Osteoblast (primary cell): Measurements from ENCODE around the gene RAB8A. TPM values are rescaled to one million over a fixed set of nuclear protein-coding genes. Genes with fewer than 3 reads are reported as not detected.

ENCODE experiments used
- DNase-seq: peaks from one replicate; pipeline ENCODE4 v3.0.0; 2011; ENCODE audit warnings: low spot score, mixed read lengths; ENCODE audit not compliant: insufficient read length; ENCODE audit errors: missing footprints
- H2AFZ ChIP-seq: 2 replicates; pipeline ENCODE4 v1.6.0; 2011; ENCODE audit warnings: mild to moderate bottlenecking, low read length
- H3K27ac ChIP-seq: 2 replicates; pipeline ENCODE4 v1.5.1; 2011; ENCODE audit warnings: mild to moderate bottlenecking, low read depth, low read length, moderate library complexity
- H3K27me3 ChIP-seq: 2 replicates; pipeline ENCODE4 v1.6.0; 2012; ENCODE audit warnings: mild to moderate bottlenecking, control low read depth, inconsistent platforms, low read length, moderate library complexity; ENCODE audit not compliant: insufficient read depth
- H3K36me3 ChIP-seq: 2 replicates; pipeline ENCODE4 v1.5.1; 2011; ENCODE audit warnings: mild to moderate bottlenecking, low read length, control low read depth, moderate library complexity; ENCODE audit not compliant: insufficient read depth
- H3K4me1 ChIP-seq: 2 replicates; pipeline ENCODE4 v1.5.1; 2011; ENCODE audit warnings: mild to moderate bottlenecking, low read length, control low read depth, moderate library complexity; ENCODE audit not compliant: insufficient read depth
- H3K4me2 ChIP-seq: 2 replicates; pipeline ENCODE4 v1.6.0; 2011; ENCODE audit warnings: mild to moderate bottlenecking, low read length; ENCODE audit not compliant: insufficient read depth
- H3K4me3 ChIP-seq: fragments of 200-600 bp; sonication (generic); 3 replicates; pipeline ENCODE4 v1.5.1; 2012; ENCODE audit warnings: mild to moderate bottlenecking, low read length, inconsistent platforms; ENCODE audit not compliant: insufficient read depth
- H3K79me2 ChIP-seq: 2 replicates; pipeline ENCODE4 v1.6.0; 2012; ENCODE audit warnings: mild to moderate bottlenecking, low read length, control low read depth, inconsistent platforms; ENCODE audit not compliant: insufficient read depth
- H3K9me3 ChIP-seq: 2 replicates; pipeline ENCODE4 v1.5.1; 2011; ENCODE audit warnings: low read depth, low read length, control low read depth
- H4K20me1 ChIP-seq: 2 replicates; pipeline ENCODE4 v1.6.0; 2012; ENCODE audit warnings: mild to moderate bottlenecking, low read length, control low read depth; ENCODE audit not compliant: insufficient read depth
- CTCF ChIP-seq: IDR thresholded peaks from 2 replicates; pipeline ENCODE4 v1.5.1; 2011; ENCODE audit warnings: mild to moderate bottlenecking, low read depth, low read length, moderate library complexity; ENCODE audit errors: extremely low read depth
- total RNA-seq: library from RNA; depleted of rRNA; stranded (reverse); fragments of >200 nt; gene quantifications from 2 replicates; pipeline ENCODE4 v1.2.3, GENCODE V29; 2012

The RAB8A gene
- total RNA-seq, 1 donor: 68.8 TPM

GRCh38 chr19:16088351-16089009 is 23.2 kb upstream of the RAB8A start:
- H4K20me1 ChIP-seq: peaks cover 75% of the 10 kb centered on the region
- peaks cover 91% of the 10 kb centered on the region for H3K79me2 ChIP-seq
- no peak overlapping the region for H3K4me3 ChIP-seq
- H3K4me2 ChIP-seq: no peak overlapping the region
- no peak for DNase-seq
- TF ChIP-seq CTCF: peak; percentile 38
- peak overlapping the region; percentile 37 for H3K27ac ChIP-seq
- no peak overlapping the region for H2AFZ ChIP-seq
- H3K4me1 ChIP-seq: peaks cover 11% of the 10 kb centered on the region
- H3K27me3 ChIP-seq: no peaks in the 10 kb centered on the region
- no peaks in the 10 kb centered on the region for H3K9me3 ChIP-seq
- peaks cover 100% of the 10 kb centered on the region for H3K36me3 ChIP-seq

GRCh38 chr19:16089010-16089846 is 22.5 kb upstream of the RAB8A start:
- Histone ChIP-seq H3K79me2 (peaks cover 84% of the 10 kb centered on the region), H3K4me2 (no peak overlapping the region), H3K27me3 (no peaks in the 10 kb centered on the region), H3K4me1 (peaks cover 17% of the 10 kb centered on the region), H3K27ac (peak overlapping the region; percentile 25), H3K36me3 (peaks cover 100% of the 10 kb centered on the region), H3K4me3 (no peak overlapping the region), H4K20me1 (peaks cover 67% of the 10 kb centered on the region), H2AFZ (no peak overlapping the region), H3K9me3 (no peaks in the 10 kb centered on the region)
- no peak for DNase-seq
- no peak for TF ChIP-seq CTCF

GRCh38 chr19:16091546-16092475 is 19.9 kb upstream of the RAB8A start:
- Histone ChIP-seq H3K27ac (peak overlapping the region; percentile 4), H2AFZ (no peak overlapping the region), H3K4me2 (no peak overlapping the region), H3K9me3 (no peaks in the 10 kb centered on the region), H3K4me3 (no peak overlapping the region), H3K79me2 (peaks cover 68% of the 10 kb centered on the region), H3K4me1 (peaks cover 27% of the 10 kb centered on the region), H3K36me3 (peaks cover 100% of the 10 kb centered on the region), H4K20me1 (peaks cover 65% of the 10 kb centered on the region), H3K27me3 (no peaks in the 10 kb centered on the region)
- no peak for DNase-seq
- TF ChIP-seq CTCF: no peak
